ENCODE results near the gene IL13.

- TF ChIP-seq MAX (CRISPR knock-in tag; IDR thresholded peaks at IDR 0.05) (no peak), CREB1 (CRISPR knock-in tag; IDR thresholded peaks at IDR 0.05) (no peak), CBFB (CRISPR knock-in tag; IDR thresholded peaks at IDR 0.05; ENCODE audit: low read depth) (no peak)
- TF ChIP-seq, protein P1, sequence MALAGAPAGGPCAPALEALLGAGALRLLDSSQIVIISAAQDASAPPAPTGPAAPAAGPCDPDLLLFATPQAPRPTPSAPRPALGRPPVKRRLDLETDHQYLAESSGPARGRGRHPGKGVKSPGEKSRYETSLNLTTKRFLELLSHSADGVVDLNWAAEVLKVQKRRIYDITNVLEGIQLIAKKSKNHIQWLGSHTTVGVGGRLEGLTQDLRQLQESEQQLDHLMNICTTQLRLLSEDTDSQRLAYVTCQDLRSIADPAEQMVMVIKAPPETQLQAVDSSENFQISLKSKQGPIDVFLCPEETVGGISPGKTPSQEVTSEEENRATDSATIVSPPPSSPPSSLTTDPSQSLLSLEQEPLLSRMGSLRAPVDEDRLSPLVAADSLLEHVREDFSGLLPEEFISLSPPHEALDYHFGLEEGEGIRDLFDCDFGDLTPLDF (CRISPR knock-in tag; IDR thresholded peaks at IDR 0.05), result no peak
- TF ChIP-seq, protein P2, sequence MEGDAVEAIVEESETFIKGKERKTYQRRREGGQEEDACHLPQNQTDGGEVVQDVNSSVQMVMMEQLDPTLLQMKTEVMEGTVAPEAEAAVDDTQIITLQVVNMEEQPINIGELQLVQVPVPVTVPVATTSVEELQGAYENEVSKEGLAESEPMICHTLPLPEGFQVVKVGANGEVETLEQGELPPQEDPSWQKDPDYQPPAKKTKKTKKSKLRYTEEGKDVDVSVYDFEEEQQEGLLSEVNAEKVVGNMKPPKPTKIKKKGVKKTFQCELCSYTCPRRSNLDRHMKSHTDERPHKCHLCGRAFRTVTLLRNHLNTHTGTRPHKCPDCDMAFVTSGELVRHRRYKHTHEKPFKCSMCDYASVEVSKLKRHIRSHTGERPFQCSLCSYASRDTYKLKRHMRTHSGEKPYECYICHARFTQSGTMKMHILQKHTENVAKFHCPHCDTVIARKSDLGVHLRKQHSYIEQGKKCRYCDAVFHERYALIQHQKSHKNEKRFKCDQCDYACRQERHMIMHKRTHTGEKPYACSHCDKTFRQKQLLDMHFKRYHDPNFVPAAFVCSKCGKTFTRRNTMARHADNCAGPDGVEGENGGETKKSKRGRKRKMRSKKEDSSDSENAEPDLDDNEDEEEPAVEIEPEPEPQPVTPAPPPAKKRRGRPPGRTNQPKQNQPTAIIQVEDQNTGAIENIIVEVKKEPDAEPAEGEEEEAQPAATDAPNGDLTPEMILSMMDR (IDR thresholded peaks at IDR 0.05), result no peak
Measured at GRCh38 chr5:132666310-132667123, 8.5 kb downstream of the IL13 start.

All from WTC11 (cell line).